ENCODE results near the gene KLHDC10. TPM values are rescaled to one million over a fixed set of nuclear protein-coding genes. Genes with fewer than 3 reads are reported as not detected.
"Not testable (repeated sequence)": the region's sequence is repeated elsewhere in the genome, so short reads cannot be mapped to it uniquely, and the experiment has no call there.

KLHDC10 gene
- total and polyA plus RNA-seq, 9 donors, result 33.3 to 45.7 (median 41.4) TPM

DNA sequence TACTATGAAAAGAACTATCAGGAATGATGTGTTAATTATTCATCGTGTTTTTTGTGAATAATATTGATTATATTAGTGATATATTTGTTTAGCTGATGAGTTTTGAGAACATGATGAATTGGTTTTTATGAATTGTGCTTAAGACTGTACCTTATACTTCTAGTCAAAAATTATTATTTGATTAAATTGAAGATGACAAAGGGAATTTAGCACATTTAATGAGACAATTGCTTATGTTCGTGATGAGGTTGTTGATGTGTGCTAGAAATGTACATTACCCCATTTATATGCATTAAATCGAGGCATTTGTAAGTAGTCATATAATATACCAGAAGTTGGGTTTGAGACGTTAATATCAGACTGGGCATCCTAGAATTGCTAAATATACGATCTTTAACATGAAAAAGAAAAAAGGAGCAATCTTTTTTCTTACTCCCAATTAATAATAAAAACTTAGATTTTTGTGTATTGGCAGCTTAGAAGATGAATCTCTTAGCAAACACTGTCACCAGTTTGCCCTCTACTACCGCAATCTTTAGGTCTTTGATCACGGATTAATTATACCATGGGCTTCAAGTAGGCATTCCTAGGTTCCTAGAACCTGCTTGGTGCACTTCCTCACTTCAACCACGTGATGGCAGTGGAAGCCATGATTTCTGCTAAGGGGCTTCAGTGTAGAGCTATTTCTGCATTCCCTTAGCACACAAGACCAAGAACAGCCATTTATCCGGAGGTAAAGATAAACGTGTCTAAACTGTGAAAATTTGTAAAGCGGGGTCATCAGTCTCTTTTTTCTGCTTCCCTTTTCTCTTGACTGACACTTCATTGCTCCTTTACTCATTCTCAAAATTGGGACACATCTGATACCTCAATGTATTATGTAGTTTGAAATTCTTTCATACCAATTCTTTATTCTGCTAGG, 1.6 kb downstream of the KLHDC10 start:
- Histone ChIP-seq H3K27me3 (ENCODE audit: control insufficient read depth, insufficient read depth, low read length) (no peaks in the 10 kb centered on the region), H3K4me3 (ENCODE audit: low read length) (peak overlapping the region; percentile 89), H3K27ac (ENCODE audit: low read length) (peak overlapping the region; percentile 93), H3K9me3 (replicated peaks; ENCODE audit: control insufficient read depth, low read depth, low read length) (no peaks in the 10 kb centered on the region), H3K36me3 (ENCODE audit: control insufficient read depth, insufficient read depth, low read length) (no peaks in the 10 kb centered on the region), H3K4me1 (ENCODE audit: control insufficient read depth, insufficient read depth, low read length) (peaks cover 5% of the 10 kb centered on the region)
- peak; percentile 96 for DNase-seq
- no CpG with 5 or more reads among the region's 11 CpGs for WGBS (ENCODE audit: insufficient coverage)

DNA sequence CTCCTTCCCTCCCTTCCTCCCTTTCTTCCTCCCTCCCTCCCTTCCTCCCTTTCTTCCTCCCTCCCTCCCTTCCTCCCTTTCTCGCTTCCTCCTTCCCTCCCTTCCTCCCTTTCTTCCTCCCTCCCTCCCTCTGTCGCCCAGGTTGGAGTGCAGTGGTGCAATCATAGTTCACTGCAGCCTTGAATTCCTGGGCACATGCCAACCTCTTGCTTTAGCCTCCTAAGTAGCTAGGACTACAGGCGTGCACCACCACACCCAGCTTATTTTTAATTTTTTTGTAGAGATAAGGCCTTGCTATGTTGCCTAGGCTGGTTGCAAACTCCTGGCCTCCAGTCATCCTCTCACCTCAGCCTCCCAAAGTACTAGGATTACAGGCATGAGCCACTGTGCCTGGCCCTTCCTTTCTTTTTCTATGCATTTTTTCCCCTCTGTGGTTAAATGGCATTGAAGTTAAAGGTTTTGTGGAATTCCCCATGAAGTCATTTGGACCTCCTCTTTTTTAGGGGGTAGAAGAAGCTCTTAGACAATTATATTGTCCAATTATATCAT, 9.6 kb downstream of the KLHDC10 start:
- Histone ChIP-seq H3K9me3 (replicated peaks; ENCODE audit: control insufficient read depth, low read depth, low read length) (no peaks in the 10 kb centered on the region), H3K4me3 (ENCODE audit: low read length) (no peak overlapping the region), H3K36me3 (ENCODE audit: control insufficient read depth, insufficient read depth, low read length) (peaks cover 11% of the 10 kb centered on the region), H3K4me1 (ENCODE audit: control insufficient read depth, insufficient read depth, low read length) (peaks cover 2% of the 10 kb centered on the region), H3K27me3 (ENCODE audit: control insufficient read depth, insufficient read depth, low read length) (no peaks in the 10 kb centered on the region), H3K27ac (ENCODE audit: low read length) (no peak overlapping the region)
- DNase-seq, result no peak
- 92% methylated on average over 2 of the region's 3 CpGs for WGBS (ENCODE audit: insufficient coverage)

DNA sequence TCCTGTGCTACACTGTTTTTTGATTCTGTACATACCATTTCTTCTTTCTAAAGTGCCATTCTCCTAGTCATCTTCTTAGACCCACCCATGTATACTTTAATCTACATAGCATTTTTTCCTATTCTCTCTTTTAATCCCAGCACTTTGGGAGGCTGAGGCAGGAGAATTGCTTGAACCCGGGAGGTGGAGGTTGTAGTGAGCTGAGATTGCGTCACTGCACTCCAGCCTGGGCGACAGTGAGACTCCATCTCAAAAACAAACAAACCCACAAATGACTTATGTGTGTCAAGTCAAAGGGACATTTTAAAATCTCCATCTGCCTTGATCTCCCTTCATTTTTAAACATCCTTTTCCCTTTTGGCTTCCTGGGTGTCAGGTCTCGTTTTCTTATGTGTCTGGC, 13.2 kb downstream of the KLHDC10 start:
- H3K4me1 ChIP-seq (ENCODE audit: control insufficient read depth, insufficient read depth, low read length); H3K27me3 ChIP-seq (ENCODE audit: control insufficient read depth, insufficient read depth, low read length); DNase-seq; H3K4me3 ChIP-seq (ENCODE audit: low read length); H3K27ac ChIP-seq (ENCODE audit: low read length); H3K9me3 ChIP-seq (replicated peaks; ENCODE audit: control insufficient read depth, low read depth, low read length); H3K36me3 ChIP-seq (ENCODE audit: control insufficient read depth, insufficient read depth, low read length): not testable (repeated sequence)
- 100% methylated on average over 1 of the region's 4 CpGs for WGBS (ENCODE audit: insufficient coverage)

DNA sequence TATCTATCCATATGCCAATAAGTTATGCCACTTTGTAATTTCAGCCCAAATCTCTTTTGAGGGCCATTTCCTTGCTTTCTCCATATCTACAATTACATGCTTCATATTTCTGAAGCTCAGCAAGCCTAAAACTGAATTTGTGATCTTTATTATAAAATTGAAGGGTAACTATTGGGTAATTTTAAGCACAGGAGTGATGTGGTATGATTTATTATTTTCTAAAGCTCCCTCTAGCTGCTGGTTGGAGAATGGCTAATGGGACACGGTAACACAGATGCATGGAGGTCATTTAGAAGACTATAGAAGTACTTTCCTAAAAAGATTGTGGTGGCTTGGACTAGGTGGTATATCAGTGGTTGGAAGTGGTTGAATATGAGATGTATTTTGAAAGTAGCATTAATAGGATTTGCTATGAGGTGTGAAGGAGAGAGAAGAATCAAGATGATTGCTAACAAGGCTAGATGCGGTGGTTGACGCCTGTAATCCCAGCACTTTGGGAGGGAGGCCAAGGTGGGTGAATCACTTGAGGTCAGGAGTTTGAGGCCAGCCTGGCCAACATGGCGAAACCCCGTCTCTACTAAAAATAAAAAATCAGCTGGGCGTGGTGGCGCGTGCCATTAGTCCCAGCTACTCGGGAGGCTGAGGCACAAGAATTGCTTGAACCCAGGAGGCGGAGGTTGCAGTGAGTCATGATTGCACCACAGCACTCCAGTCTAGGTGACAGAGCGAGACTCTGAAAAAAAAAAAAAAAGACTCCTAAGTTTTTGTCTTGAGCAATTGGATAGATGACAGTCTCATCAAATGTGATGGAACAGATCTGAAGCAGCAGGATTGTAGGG, 13.9 kb downstream of the KLHDC10 start:
- WGBS (ENCODE audit: insufficient coverage), result 94% methylated on average over 10 of the region's 11 CpGs
- DNase-seq, result no peak

DNA sequence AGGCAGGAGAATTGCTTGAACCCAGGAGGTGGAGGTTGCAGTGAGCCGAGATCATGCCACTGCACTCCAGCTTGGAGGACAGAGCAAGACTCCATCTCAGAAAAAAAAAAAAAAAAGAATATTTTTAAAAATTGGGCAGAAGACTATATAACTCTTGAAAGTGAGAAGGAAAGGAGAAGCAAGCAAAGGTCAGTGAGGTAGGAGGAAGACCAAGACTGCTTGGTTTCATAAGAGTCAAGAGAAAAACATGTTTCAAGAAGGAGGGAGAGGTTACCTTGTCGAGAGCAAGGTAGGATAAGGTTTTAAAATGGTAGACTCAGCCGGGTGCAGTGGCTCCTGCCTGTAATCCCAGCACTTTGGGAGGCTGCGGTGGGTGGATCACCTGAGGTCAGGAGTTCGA, 14.9 kb downstream of the KLHDC10 start:
- H3K36me3 ChIP-seq (ENCODE audit: control insufficient read depth, insufficient read depth, low read length); DNase-seq: not testable (repeated sequence)
- WGBS (ENCODE audit: insufficient coverage), result 100% methylated on average over 1 of the region's 5 CpGs

More for the DNA sequence above, 13.9 kb downstream of the KLHDC10 start:
- H3K27me3 ChIP-seq (ENCODE audit: control insufficient read depth, insufficient read depth, low read length), result no peaks in the 10 kb centered on the region
- no peaks in the 10 kb centered on the region for H3K4me1 ChIP-seq (ENCODE audit: control insufficient read depth, insufficient read depth, low read length)
- no peaks in the 10 kb centered on the region for H3K9me3 ChIP-seq (replicated peaks; ENCODE audit: control insufficient read depth, low read depth, low read length)
- H3K4me3 ChIP-seq (ENCODE audit: low read length), result no peak overlapping the region
- H3K36me3 ChIP-seq (ENCODE audit: control insufficient read depth, insufficient read depth, low read length), result peaks cover 5% of the 10 kb centered on the region
- H3K27ac ChIP-seq (ENCODE audit: low read length), result no peak overlapping the region

DNA sequence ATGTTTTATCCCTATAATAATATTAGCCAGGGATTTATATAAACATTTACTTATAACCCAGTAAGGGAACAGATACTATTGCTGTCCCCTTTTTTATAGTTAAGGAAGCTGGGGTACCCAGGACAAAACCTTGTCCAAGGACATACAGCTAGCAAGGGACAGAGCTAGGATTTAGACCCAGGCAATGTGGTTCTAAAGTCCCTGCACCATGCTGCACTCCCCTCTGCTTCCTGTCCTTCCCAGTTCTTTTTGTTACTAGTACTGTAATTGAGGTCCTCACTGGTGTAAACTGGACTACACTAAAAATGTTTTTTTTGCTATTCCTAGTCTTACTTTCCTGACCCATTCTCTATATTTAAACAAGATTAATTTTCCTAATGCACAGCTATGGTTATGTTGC, 16.6 kb downstream of the KLHDC10 start:
- H3K27me3 ChIP-seq (ENCODE audit: control insufficient read depth, insufficient read depth, low read length), result no peaks in the 10 kb centered on the region
- H3K36me3 ChIP-seq (ENCODE audit: control insufficient read depth, insufficient read depth, low read length), result peaks cover 2% of the 10 kb centered on the region
- no peak overlapping the region for H3K4me3 ChIP-seq (ENCODE audit: low read length)
- H3K27ac ChIP-seq (ENCODE audit: low read length), result no peak overlapping the region
- no peaks in the 10 kb centered on the region for H3K9me3 ChIP-seq (replicated peaks; ENCODE audit: control insufficient read depth, low read depth, low read length)
- no peak for DNase-seq
- H3K4me1 ChIP-seq (ENCODE audit: control insufficient read depth, insufficient read depth, low read length), result no peaks in the 10 kb centered on the region

More for the DNA sequence above, 14.9 kb downstream of the KLHDC10 start:
- H3K4me3 ChIP-seq (ENCODE audit: low read length); H3K27ac ChIP-seq (ENCODE audit: low read length); H3K27me3 ChIP-seq (ENCODE audit: control insufficient read depth, insufficient read depth, low read length); H3K4me1 ChIP-seq (ENCODE audit: control insufficient read depth, insufficient read depth, low read length); H3K9me3 ChIP-seq (replicated peaks; ENCODE audit: control insufficient read depth, low read depth, low read length): not testable (repeated sequence)

DNA sequence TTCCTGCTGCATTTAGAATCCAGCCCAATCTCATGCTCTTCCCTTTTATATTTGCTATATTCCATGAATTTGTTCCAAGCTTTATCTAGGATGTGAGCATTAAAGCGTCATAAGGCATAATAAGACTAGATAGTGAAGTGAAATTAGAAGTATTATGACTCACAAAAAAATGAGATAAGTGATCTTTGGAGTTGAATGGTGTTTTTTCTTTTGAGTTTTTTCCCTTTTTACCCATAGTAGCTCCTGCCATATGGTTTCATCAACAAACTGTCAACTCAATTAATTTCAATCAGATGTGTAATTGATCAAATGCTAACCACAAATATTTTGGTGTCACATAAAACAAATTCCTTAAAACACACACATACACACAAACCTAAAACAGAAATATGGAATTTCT, 17.0 kb downstream of the KLHDC10 start:
- Histone ChIP-seq H3K36me3 (ENCODE audit: control insufficient read depth, insufficient read depth, low read length) (peaks cover 2% of the 10 kb centered on the region), H3K9me3 (replicated peaks; ENCODE audit: control insufficient read depth, low read depth, low read length) (no peaks in the 10 kb centered on the region), H3K4me3 (ENCODE audit: low read length) (no peak overlapping the region), H3K27me3 (ENCODE audit: control insufficient read depth, insufficient read depth, low read length) (no peaks in the 10 kb centered on the region), H3K27ac (ENCODE audit: low read length) (no peak overlapping the region), H3K4me1 (ENCODE audit: control insufficient read depth, insufficient read depth, low read length) (no peaks in the 10 kb centered on the region)
- DNase-seq, result no peak
- no CpG with 5 or more reads among the region's 1 CpG for WGBS (ENCODE audit: insufficient coverage)

DNA sequence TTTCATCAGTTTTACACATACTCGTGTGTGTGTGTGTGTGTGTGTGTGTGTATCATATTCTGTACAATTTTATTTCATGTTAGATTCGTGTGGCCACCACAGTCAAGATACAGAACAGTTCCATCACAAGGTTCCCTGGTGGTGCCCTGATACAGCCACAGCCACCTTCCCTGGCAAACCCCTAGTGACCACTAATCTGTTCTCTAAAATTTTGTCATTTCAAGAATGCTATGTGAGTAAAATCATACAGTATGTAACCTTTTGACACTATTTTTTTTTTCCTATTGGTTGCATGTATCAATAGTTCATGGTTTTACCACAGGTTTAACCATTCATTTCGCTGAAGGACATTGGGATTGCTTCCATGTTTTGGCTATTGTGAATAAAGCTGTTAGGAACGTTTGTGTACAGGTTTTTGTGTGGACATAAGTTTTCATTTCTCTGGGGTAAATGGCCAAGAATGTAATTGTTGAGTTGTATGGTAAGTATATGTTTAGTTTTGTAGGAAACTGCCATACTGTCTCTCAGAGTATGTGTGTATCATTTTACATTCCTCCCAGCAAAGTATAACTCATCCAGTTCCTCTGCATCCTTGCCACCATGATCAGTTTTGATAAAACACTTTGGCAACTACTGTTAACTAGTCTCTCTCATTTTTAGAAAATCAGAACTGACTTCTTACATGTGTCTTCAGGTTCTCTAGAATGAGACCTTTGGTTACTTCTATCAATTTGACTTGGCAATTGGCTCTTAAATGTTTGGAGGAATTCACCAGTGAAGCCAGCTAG, 20.6 kb downstream of the KLHDC10 start:
- no peaks in the 10 kb centered on the region for H3K36me3 ChIP-seq (ENCODE audit: control insufficient read depth, insufficient read depth, low read length)
- no peak overlapping the region for H3K4me3 ChIP-seq (ENCODE audit: low read length)
- no peak for DNase-seq
- H3K27me3 ChIP-seq (ENCODE audit: control insufficient read depth, insufficient read depth, low read length), result no peaks in the 10 kb centered on the region
- no peak overlapping the region for H3K27ac ChIP-seq (ENCODE audit: low read length)
- no peaks in the 10 kb centered on the region for H3K9me3 ChIP-seq (replicated peaks; ENCODE audit: control insufficient read depth, low read depth, low read length)
- WGBS (ENCODE audit: insufficient coverage), result no CpG with 5 or more reads among the region's 4 CpGs
- no peaks in the 10 kb centered on the region for H3K4me1 ChIP-seq (ENCODE audit: control insufficient read depth, insufficient read depth, low read length)

DNA sequence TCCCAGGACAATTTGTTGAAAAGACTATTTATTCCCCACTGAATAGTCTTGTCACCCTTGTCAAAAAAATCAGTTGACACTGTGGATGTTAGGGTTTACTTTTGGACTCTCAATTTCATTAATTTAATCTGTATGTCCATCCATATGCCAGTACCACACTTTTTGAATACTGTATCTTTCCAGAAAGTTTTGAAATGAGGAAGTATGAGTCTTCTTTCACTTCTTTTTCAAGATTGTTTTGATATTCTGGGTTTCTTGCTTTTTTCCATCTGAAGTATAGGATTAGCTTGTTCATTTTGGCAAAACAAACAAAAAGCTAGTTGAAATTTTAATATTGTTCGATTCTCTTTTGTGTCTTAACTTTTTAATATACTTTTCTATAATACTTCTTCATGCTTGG, 21.7 kb downstream of the KLHDC10 start:
- no peaks in the 10 kb centered on the region for H3K9me3 ChIP-seq (replicated peaks; ENCODE audit: control insufficient read depth, low read depth, low read length)
- no peak for DNase-seq
- H3K4me1 ChIP-seq (ENCODE audit: control insufficient read depth, insufficient read depth, low read length), result no peaks in the 10 kb centered on the region
- H3K4me3 ChIP-seq (ENCODE audit: low read length), result no peak overlapping the region
- H3K36me3 ChIP-seq (ENCODE audit: control insufficient read depth, insufficient read depth, low read length), result no peaks in the 10 kb centered on the region
- no CpG with 5 or more reads among the region's 1 CpG for WGBS (ENCODE audit: insufficient coverage)
- H3K27ac ChIP-seq (ENCODE audit: low read length), result no peak overlapping the region
- no peaks in the 10 kb centered on the region for H3K27me3 ChIP-seq (ENCODE audit: control insufficient read depth, insufficient read depth, low read length)
